NCI-H774 (cell line): ENCODE data around the gene KHDC4.

Experiments
- DNase-seq: peaks from one replicate; lab custom pipeline; 2025; lab: John Stamatoyannopoulos, UW

KHDC4 gene

GRCh38 chr1:155969377-155969791 is 35.2 kb upstream of the KHDC4 start:
- DNase-seq = no peak

- DNase-seq = no peak
Observed at GRCh38 chr1:155968670-155969069, 34.5 kb upstream of the KHDC4 start.

- no peak for DNase-seq
Observed at GRCh38 chr1:155968051-155968400, 33.8 kb upstream of the KHDC4 start.

GRCh38 chr1:155967341-155968050 is 33.3 kb upstream of the KHDC4 start:
- DNase-seq = no peak

- no peak for DNase-seq
Observed at GRCh38 chr1:155966750-155967149, 32.5 kb upstream of the KHDC4 start.

GRCh38 chr1:155966135-155966534 is 31.9 kb upstream of the KHDC4 start:
- no peak for DNase-seq

GRCh38 chr1:155964193-155964592 is 30.0 kb upstream of the KHDC4 start:
- no peak for DNase-seq

- DNase-seq = no peak
Observed at GRCh38 chr1:155962599-155963211, 28.5 kb upstream of the KHDC4 start.

GRCh38 chr1:155961937-155962336 is 27.7 kb upstream of the KHDC4 start:
- DNase-seq = no peak

GRCh38 chr1:155960081-155960745 is 26.0 kb upstream of the KHDC4 start:
- no peak for DNase-seq

GRCh38 chr1:155957411-155957915 is 23.2 kb upstream of the KHDC4 start:
- no peak for DNase-seq

- DNase-seq = no peak
Observed at GRCh38 chr1:155954645-155955044, 20.4 kb upstream of the KHDC4 start.

GRCh38 chr1:155952505-155952890 is 18.3 kb upstream of the KHDC4 start:
- no peak for DNase-seq

GRCh38 chr1:155951753-155952504 is 17.7 kb upstream of the KHDC4 start:
- no peak for DNase-seq

GRCh38 chr1:155950829-155951228 is 16.6 kb upstream of the KHDC4 start:
- no peak for DNase-seq

GRCh38 chr1:155947741-155948140 is 13.5 kb upstream of the KHDC4 start:
- DNase-seq = no peak

GRCh38 chr1:155947292-155947691 is 13.1 kb upstream of the KHDC4 start:
- DNase-seq = no peak

- no peak for DNase-seq
Observed at GRCh38 chr1:155946633-155947219, 12.5 kb upstream of the KHDC4 start.

GRCh38 chr1:155944444-155944799 is 10.2 kb upstream of the KHDC4 start:
- peak; percentile 60 for DNase-seq

GRCh38 chr1:155942578-155943141 is 8.4 kb upstream of the KHDC4 start:
- no peak for DNase-seq

GRCh38 chr1:155941845-155942531 is 7.8 kb upstream of the KHDC4 start:
- DNase-seq = no peak
